GM12878 (cell line): ENCODE data around the gene TAC3. TPM values are rescaled to one million over a fixed set of nuclear protein-coding genes. Genes with fewer than 3 reads are reported as not detected.

Experiments used
- polyA plus RNA-seq, 11 experiments: library from polyadenylated mRNA; depleted of rRNA in 4 of 11; unstranded in 6 of 11; stranded (reverse) in 5 of 11; fragments of >200 nt; fragmentation: Nextera tagmentation in 4 of 11; fragmentation: Illumina TruSeq in 1 of 11; extraction: Ambion mirVana in 4 of 11; extraction: Trizol in 1 of 11; gene quantifications; 1 replicate in 1 of 11; 2 replicates in 10 of 11; pipeline versions ENCODE4 v1.2.1 to v1.2.3, GENCODE V29; 2011 to 2016; ENCODE audit warnings: inconsistent platforms in 2 of 11, missing spikeins in 2 of 11, low read depth in 1 of 11
- total RNA-seq, 4 experiments: library from RNA; depleted of rRNA in 3 of 4; stranded (reverse); fragments of >200 nt in 3 of 4; fragmentation: Illumina TruSeq in 1 of 4; extraction: Trizol in 1 of 4; gene quantifications; 2 replicates each; pipeline versions ENCODE4 v1.2.1 to v1.2.3, GENCODE V29; 2013 to 2021

TAC3 gene
- total and polyA plus RNA-seq, 10 of the 15 experiments (the other 5 are each of a cell fraction or from before 2014, with no cell fraction given), result 0.11 to 0.18 (median 0.13) TPM; not detected in 7

Other genes with a start within 250 kb of the TAC3 start
Only the 7 nearest of the 12 such genes appear.
- gene SDR9C7, start 82.1 kb downstream of the TAC3 start, total RNA-seq (2014; rRNA removed), result not detected in 2 replicates
- not detected in 2 replicates for gene SDR9C7, start 82.1 kb downstream of the TAC3 start, total RNA-seq (2014; rRNA removed; fragmentation: Illumina TruSeq; extraction: Trizol)
- not detected in 2 replicates for gene SDR9C7, start 82.1 kb downstream of the TAC3 start, total RNA-seq (2021)
- gene SDR9C7, start 82.1 kb downstream of the TAC3 start, polyA plus RNA-seq (2011; rRNA removed), result 0.06 TPM in 1 of 2 replicates, not detected in the other
- not detected in 2 replicates for gene SDR9C7, start 82.1 kb downstream of the TAC3 start, polyA plus RNA-seq (2014; fragmentation: Illumina TruSeq; extraction: Trizol)
- not detected for gene SDR9C7, start 82.1 kb downstream of the TAC3 start, polyA plus RNA-seq (2014; fragmentation: Nextera tagmentation; extraction: Ambion mirVana)
- gene SDR9C7, start 82.1 kb downstream of the TAC3 start, polyA plus RNA-seq (2014; rRNA removed), result 0.04 TPM in 1 of 2 replicates, not detected in the other
- not detected for gene SDR9C7, start 82.1 kb downstream of the TAC3 start, polyA plus RNA-seq (2016; fragmentation: Nextera tagmentation; extraction: Ambion mirVana)
- 0.05 and 0.06 TPM in 2 replicates for gene RDH16, start 58.9 kb downstream of the TAC3 start, total RNA-seq (2014; rRNA removed)
- gene RDH16, start 58.9 kb downstream of the TAC3 start, total RNA-seq (2014; rRNA removed; fragmentation: Illumina TruSeq; extraction: Trizol), result 0.04 TPM in 1 of 2 replicates, not detected in the other
- gene RDH16, start 58.9 kb downstream of the TAC3 start, total RNA-seq (2021), result 0.31 TPM in 1 of 2 replicates, not detected in the other
- 0.03 and 0.05 TPM in 2 replicates for gene RDH16, start 58.9 kb downstream of the TAC3 start, polyA plus RNA-seq (2011; rRNA removed)
- 0.09 TPM in 1 of 2 replicates, not detected in the other for gene RDH16, start 58.9 kb downstream of the TAC3 start, polyA plus RNA-seq (2014; fragmentation: Illumina TruSeq; extraction: Trizol)
- gene RDH16, start 58.9 kb downstream of the TAC3 start, polyA plus RNA-seq (2014; fragmentation: Nextera tagmentation; extraction: Ambion mirVana), result under 1 TPM; 0.04 to 0.08 TPM
- gene RDH16, start 58.9 kb downstream of the TAC3 start, polyA plus RNA-seq (2014; rRNA removed), result 0.15 and 0.18 TPM in 2 replicates
- gene RDH16, start 58.9 kb downstream of the TAC3 start, polyA plus RNA-seq (2016; fragmentation: Nextera tagmentation; extraction: Ambion mirVana), result under 1 TPM; 0.05 to 0.07 TPM
- 5.0 and 5.3 TPM in 2 replicates for gene ZBTB39, start 10.0 kb downstream of the TAC3 start, total RNA-seq (2014; rRNA removed)
- 4.0 and 4.1 TPM in 2 replicates for gene ZBTB39, start 10.0 kb downstream of the TAC3 start, total RNA-seq (2014; rRNA removed; fragmentation: Illumina TruSeq; extraction: Trizol)
- gene ZBTB39, start 10.0 kb downstream of the TAC3 start, total RNA-seq (2021), result 5.6 and 6.0 TPM in 2 replicates
- gene ZBTB39, start 10.0 kb downstream of the TAC3 start, polyA plus RNA-seq (2011; rRNA removed), result 5.2 and 6.8 TPM in 2 replicates
- 4.7 and 4.8 TPM in 2 replicates for gene ZBTB39, start 10.0 kb downstream of the TAC3 start, polyA plus RNA-seq (2014; fragmentation: Illumina TruSeq; extraction: Trizol)
- under 1 TPM; 0.88 to 0.93 TPM for gene ZBTB39, start 10.0 kb downstream of the TAC3 start, polyA plus RNA-seq (2014; fragmentation: Nextera tagmentation; extraction: Ambion mirVana)
- 4.2 and 4.4 TPM in 2 replicates for gene ZBTB39, start 10.0 kb downstream of the TAC3 start, polyA plus RNA-seq (2014; rRNA removed)
- 1 to 10 TPM; 3.0 to 4.4 TPM for gene ZBTB39, start 10.0 kb downstream of the TAC3 start, polyA plus RNA-seq (2016; fragmentation: Nextera tagmentation; extraction: Ambion mirVana)
- 0.05 TPM in 1 of 2 replicates, not detected in the other for gene MYO1A, start 33.6 kb upstream of the TAC3 start, total RNA-seq (2014; rRNA removed)
- 0.13 and 0.14 TPM in 2 replicates for gene MYO1A, start 33.6 kb upstream of the TAC3 start, total RNA-seq (2014; rRNA removed; fragmentation: Illumina TruSeq; extraction: Trizol)
- gene MYO1A, start 33.6 kb upstream of the TAC3 start, total RNA-seq (2021), result 0.08 and 0.10 TPM in 2 replicates
- 0.16 and 0.23 TPM in 2 replicates for gene MYO1A, start 33.6 kb upstream of the TAC3 start, polyA plus RNA-seq (2011; rRNA removed)
- gene MYO1A, start 33.6 kb upstream of the TAC3 start, polyA plus RNA-seq (2014; fragmentation: Illumina TruSeq; extraction: Trizol), result 0.16 TPM in 1 of 2 replicates, not detected in the other
- gene MYO1A, start 33.6 kb upstream of the TAC3 start, polyA plus RNA-seq (2014; fragmentation: Nextera tagmentation; extraction: Ambion mirVana), result under 1 TPM in 1 of 2 experiments, not detected in 1; 0.05 TPM
- gene MYO1A, start 33.6 kb upstream of the TAC3 start, polyA plus RNA-seq (2014; rRNA removed), result 0.01 and 0.15 TPM in 2 replicates
- under 1 TPM; 0.27 to 0.34 TPM for gene MYO1A, start 33.6 kb upstream of the TAC3 start, polyA plus RNA-seq (2016; fragmentation: Nextera tagmentation; extraction: Ambion mirVana)
- gene NEMP1, start 62.3 kb upstream of the TAC3 start, total RNA-seq (2014; rRNA removed), result 19.7 and 22.6 TPM in 2 replicates
- 17.7 and 19.7 TPM in 2 replicates for gene NEMP1, start 62.3 kb upstream of the TAC3 start, total RNA-seq (2014; rRNA removed; fragmentation: Illumina TruSeq; extraction: Trizol)
- gene NEMP1, start 62.3 kb upstream of the TAC3 start, total RNA-seq (2021), result 20.7 and 20.8 TPM in 2 replicates
- 45.9 and 61.7 TPM in 2 replicates for gene NEMP1, start 62.3 kb upstream of the TAC3 start, polyA plus RNA-seq (2011; rRNA removed)
- 24.9 and 30.5 TPM in 2 replicates for gene NEMP1, start 62.3 kb upstream of the TAC3 start, polyA plus RNA-seq (2014; fragmentation: Illumina TruSeq; extraction: Trizol)
- 1 to 10 TPM; 4.0 to 4.7 TPM for gene NEMP1, start 62.3 kb upstream of the TAC3 start, polyA plus RNA-seq (2014; fragmentation: Nextera tagmentation; extraction: Ambion mirVana)
- 17.8 and 20.6 TPM in 2 replicates for gene NEMP1, start 62.3 kb upstream of the TAC3 start, polyA plus RNA-seq (2014; rRNA removed)
- 10 to 100 TPM; 18.2 to 20.0 TPM for gene NEMP1, start 62.3 kb upstream of the TAC3 start, polyA plus RNA-seq (2016; fragmentation: Nextera tagmentation; extraction: Ambion mirVana)
- gene NAB2, start 72.6 kb upstream of the TAC3 start, total RNA-seq (2014; rRNA removed), result 28.4 and 30.1 TPM in 2 replicates
- gene NAB2, start 72.6 kb upstream of the TAC3 start, total RNA-seq (2014; rRNA removed; fragmentation: Illumina TruSeq; extraction: Trizol), result 13.0 and 13.6 TPM in 2 replicates
- 28.2 and 28.5 TPM in 2 replicates for gene NAB2, start 72.6 kb upstream of the TAC3 start, total RNA-seq (2021)
- 25.2 and 35.2 TPM in 2 replicates for gene NAB2, start 72.6 kb upstream of the TAC3 start, polyA plus RNA-seq (2011; rRNA removed)
- gene NAB2, start 72.6 kb upstream of the TAC3 start, polyA plus RNA-seq (2014; fragmentation: Illumina TruSeq; extraction: Trizol), result 7.9 and 17.0 TPM in 2 replicates
- gene NAB2, start 72.6 kb upstream of the TAC3 start, polyA plus RNA-seq (2014; fragmentation: Nextera tagmentation; extraction: Ambion mirVana), result 1 to 10 TPM in 1 of 2 experiments, under 1 TPM in 1; 0.35 to 1.0 TPM
- gene NAB2, start 72.6 kb upstream of the TAC3 start, polyA plus RNA-seq (2014; rRNA removed), result 28.0 and 28.6 TPM in 2 replicates
- gene NAB2, start 72.6 kb upstream of the TAC3 start, polyA plus RNA-seq (2016; fragmentation: Nextera tagmentation; extraction: Ambion mirVana), result 1 to 10 TPM; 3.6 to 5.8 TPM
- gene STAT6, start 94.8 kb upstream of the TAC3 start, total RNA-seq (2014; rRNA removed), result 100 and 101 TPM in 2 replicates
- gene STAT6, start 94.8 kb upstream of the TAC3 start, total RNA-seq (2014; rRNA removed; fragmentation: Illumina TruSeq; extraction: Trizol), result 79.0 and 79.9 TPM in 2 replicates
- 146 and 163 TPM in 2 replicates for gene STAT6, start 94.8 kb upstream of the TAC3 start, total RNA-seq (2021)
- 107 and 176 TPM in 2 replicates for gene STAT6, start 94.8 kb upstream of the TAC3 start, polyA plus RNA-seq (2011; rRNA removed)
- gene STAT6, start 94.8 kb upstream of the TAC3 start, polyA plus RNA-seq (2014; fragmentation: Illumina TruSeq; extraction: Trizol), result 161 and 168 TPM in 2 replicates
- gene STAT6, start 94.8 kb upstream of the TAC3 start, polyA plus RNA-seq (2014; fragmentation: Nextera tagmentation; extraction: Ambion mirVana), result 10 to 100 TPM; 14.2 to 17.3 TPM
- 153 and 157 TPM in 2 replicates for gene STAT6, start 94.8 kb upstream of the TAC3 start, polyA plus RNA-seq (2014; rRNA removed)
- 10 to 100 TPM; 61.0 to 63.3 TPM for gene STAT6, start 94.8 kb upstream of the TAC3 start, polyA plus RNA-seq (2016; fragmentation: Nextera tagmentation; extraction: Ambion mirVana)